WTC11 (cell line): ENCODE results near the gene HELB. TPM values are rescaled to one million over a fixed set of nuclear protein-coding genes. Genes with fewer than 3 reads are reported as not detected.

Source experiments
- ATAC-seq: fragments of 200-7000 bp; cut with Tn5 transposase; 2 replicates; pipeline ENCODE4 v1.10.0; 2021; ENCODE audit warnings: mild to moderate bottlenecking, moderate library complexity
- CTCF ChIA-PET: fragments of 300-600 bp; sonication (Branson Sonifier 250); formaldehyde crosslinking; loops from one replicate; lab custom pipeline; 2021; ENCODE audit warnings: antibody characterized with exemption; lab: Charles Lee
- POLR2A ChIA-PET: fragments of 350-600 bp; sonication (Branson Sonifier 250); formaldehyde crosslinking; loops from one replicate; lab custom pipeline; 2021; ENCODE audit warnings: antibody characterized with exemption; lab: Charles Lee
- DNase-seq: peaks from one replicate; pipeline ENCODE4 v3.0.0; 2021; ENCODE audit warnings: low spot score
- H3K27ac Mint-ChIP-seq: 2 replicates; pipeline ENCODE4 v1.8.0; 2021; ENCODE audit warnings: mixed read lengths
- H3K27me3 Mint-ChIP-seq: 2 replicates; pipeline ENCODE4 v1.8.0; 2021; ENCODE audit warnings: low read depth, mild to moderate bottlenecking, moderate library complexity, mixed read lengths
- H3K36me3 Mint-ChIP-seq: 2 replicates; pipeline ENCODE4 v1.8.0; 2021; ENCODE audit warnings: mixed read lengths
- H3K4me1 Mint-ChIP-seq: 2 replicates; pipeline ENCODE4 v1.8.0; 2022; ENCODE audit warnings: mixed read lengths
- H3K4me3 Mint-ChIP-seq: 2 replicates; pipeline ENCODE4 v1.8.0; 2021; ENCODE audit warnings: mild to moderate bottlenecking, moderate library complexity, mixed read lengths
- H3K9me3 Mint-ChIP-seq: 2 replicates; pipeline ENCODE4 v1.8.0; 2021; ENCODE audit warnings: mixed read lengths
- AFF4 ChIP-seq: sonication (generic); formaldehyde crosslinking; IDR thresholded peaks from 2 replicates; pipeline ENCODE4 v1.8.1; 2023; ENCODE audit warnings: mild to moderate bottlenecking, missing genetic modification reagents, borderline replicate concordance
- AR ChIP-seq: fragments of 250-450 bp; sonication (Bioruptor Pico); IDR thresholded peaks from 2 replicates; pipeline ENCODE4 v1.9.0; 2021; ENCODE audit warnings: mild to moderate bottlenecking
- CREM ChIP-seq: sonication (generic); formaldehyde crosslinking; IDR thresholded peaks from 2 replicates; pipeline ENCODE4 v1.8.1; 2022; ENCODE audit warnings: mild to moderate bottlenecking, missing genetic modification reagents, moderate library complexity
- E2F1 ChIP-seq: sonication (generic); formaldehyde crosslinking; IDR thresholded peaks from 2 replicates; pipeline ENCODE4 v1.8.0; 2022; ENCODE audit warnings: mild to moderate bottlenecking, missing genetic modification reagents
- E2F4 ChIP-seq: sonication (generic); formaldehyde crosslinking; IDR thresholded peaks from 2 replicates; pipeline ENCODE4 v1.8.1; 2022; ENCODE audit warnings: low read depth, mild to moderate bottlenecking, moderate library complexity, missing genetic modification reagents, borderline replicate concordance
- ELF4 ChIP-seq: sonication (generic); formaldehyde crosslinking; IDR thresholded peaks from 2 replicates; pipeline ENCODE4 v1.8.1; 2022; ENCODE audit warnings: low read depth, mild to moderate bottlenecking, moderate library complexity, missing genetic modification reagents
- EMX1 ChIP-seq: fragments of 250-450 bp; sonication (Bioruptor Pico); IDR thresholded peaks from 2 replicates; pipeline ENCODE4 v1.8.0; 2021; ENCODE audit warnings: mild to moderate bottlenecking
- ERG ChIP-seq: fragments of 250-450 bp; sonication (Bioruptor Pico); IDR thresholded peaks from 2 replicates; pipeline ENCODE4 v1.8.0; 2021; ENCODE audit warnings: mild to moderate bottlenecking
- HMGA2 ChIP-seq: fragments of 250-450 bp; sonication (Bioruptor Pico); IDR thresholded peaks from 2 replicates; pipeline ENCODE4 v1.4.0; 2021; ENCODE audit warnings: mild to moderate bottlenecking, moderate library complexity
- IRF2 ChIP-seq: sonication (generic); formaldehyde crosslinking; IDR thresholded peaks from 2 replicates; pipeline ENCODE4 v1.8.0; 2022; ENCODE audit warnings: low read depth, missing genetic modification reagents, borderline replicate concordance
- MXD4 ChIP-seq: fragments of 250-450 bp; sonication (Bioruptor Pico); IDR thresholded peaks from 2 replicates; pipeline ENCODE4 v1.8.0; 2021; ENCODE audit warnings: mild to moderate bottlenecking, moderate library complexity, borderline replicate concordance
- NFATC4 ChIP-seq: fragments of 250-450 bp; sonication (Bioruptor Pico); IDR thresholded peaks from 2 replicates; pipeline ENCODE4 v1.9.0; 2021; ENCODE audit warnings: mild to moderate bottlenecking
- NFYB ChIP-seq: sonication (generic); formaldehyde crosslinking; conservative IDR thresholded peaks from 2 replicates; pipeline ENCODE4 v1.8.0; 2022; ENCODE audit warnings: low read depth, missing genetic modification reagents
- NR2C2 ChIP-seq: sonication (generic); formaldehyde crosslinking; IDR thresholded peaks from 2 replicates; pipeline ENCODE4 v1.8.0; 2022; ENCODE audit warnings: mild to moderate bottlenecking, missing genetic modification reagents
- NR3C1 ChIP-seq: sonication (generic); formaldehyde crosslinking; conservative IDR thresholded peaks from 2 replicates; pipeline ENCODE4 v1.8.1; 2023; ENCODE audit warnings: low read depth, mild to moderate bottlenecking, missing genetic modification reagents
- PRRX2 ChIP-seq: fragments of 250-450 bp; sonication (Bioruptor Pico); IDR thresholded peaks from 2 replicates; pipeline ENCODE4 v1.8.0; 2021; ENCODE audit warnings: mild to moderate bottlenecking
- SOX15 ChIP-seq: fragments of 250-450 bp; sonication (Bioruptor Pico); IDR thresholded peaks from 2 replicates; pipeline ENCODE4 v1.9.0; 2021; ENCODE audit warnings: mild to moderate bottlenecking
- SP1 ChIP-seq: sonication (generic); formaldehyde crosslinking; conservative IDR thresholded peaks from 2 replicates; pipeline ENCODE4 v1.8.1; 2022; ENCODE audit warnings: missing genetic modification reagents
- ZNF425 ChIP-seq: fragments of 250-450 bp; sonication (Bioruptor Pico); conservative IDR thresholded peaks from 2 replicates; pipeline ENCODE4 v1.9.0; 2021; ENCODE audit warnings: mild to moderate bottlenecking
- ZNF532 ChIP-seq: fragments of 250-450 bp; sonication (Bioruptor Pico); IDR thresholded peaks from 2 replicates; pipeline ENCODE4 v1.9.0; 2021; ENCODE audit warnings: mild to moderate bottlenecking, borderline replicate concordance
- total RNA-seq: library from RNA; stranded (reverse); gene quantifications from 3 replicates; pipeline ENCODE4 v1.2.3, GENCODE V29; 2021

HELB gene
- total RNA-seq, 1 experiment from 2014 or later: 9.7 TPM

- Mint-ChIP-seq H3K4me1 (no peaks in the 10 kb centered on the region), H3K4me3 (no peak overlapping the region)
These were observed 35.2 kb downstream of the HELB start for GRCh38 chr12:66337381-66338010.

More at GRCh38 chr12:66337381-66338010, 35.2 kb downstream of the HELB start:
- H3K9me3 Mint-ChIP-seq: peaks cover 25% of the 10 kb centered on the region
- TF ChIP-seq HMGA2 (CRISPR knock-in tag) (no peak), E2F1 (no peak), NR2C2 (CRISPR knock-in tag) (no peak), NFYB (no peak), IRF2 (CRISPR knock-in tag) (no peak), E2F4 (no peak), NFATC4 (no peak), AR (CRISPR knock-in tag) (no peak), SOX15 (CRISPR knock-in tag) (no peak), MXD4 (CRISPR knock-in tag) (no peak), PRRX2 (no peak), ZNF532 (CRISPR knock-in tag) (no peak), EMX1 (CRISPR knock-in tag) (no peak), SP1 (CRISPR knock-in tag) (no peak), AFF4 (CRISPR knock-in tag) (no peak), ZNF425 (CRISPR knock-in tag) (no peak), CREM (CRISPR knock-in tag) (no peak), ELF4 (CRISPR knock-in tag) (no peak), NR3C1 (CRISPR knock-in tag) (no peak), ERG (CRISPR knock-in tag) (no peak)
- H3K27me3 Mint-ChIP-seq: no peaks in the 10 kb centered on the region
- ATAC-seq: no peak
- ChIA-PET POLR2A (no interaction called here), CTCF (no interaction called here)
- H3K27ac Mint-ChIP-seq: no peak overlapping the region
- H3K36me3 Mint-ChIP-seq: peaks cover 43% of the 10 kb centered on the region
- DNase-seq: no peak
